Upper lobe of left lung (tissue), 6 donors: Measurements from ENCODE around the gene TBC1D5. TPM values are rescaled to one million over a fixed set of nuclear protein-coding genes. Genes with fewer than 3 reads are reported as not detected.

Experiments
- ATAC-seq, 2 donors: fragments of 200-7000 bp; cut with Tn5 transposase; one replicate each; pipeline ENCODE4 v1.9.1; 2022; ENCODE audit warnings: mild to moderate bottlenecking in 2 of 2, moderate library complexity in 2 of 2; ENCODE audit not compliant: low FRiP score in 2 of 2
- DNase-seq, 2 donors: peaks; one replicate each; pipeline ENCODE4 v3.0.0-alpha.2; 2019 to 2020
- H3K27ac ChIP-seq, 4 donors: fragments of 200-600 bp; sonication (generic); one replicate each; pipeline ENCODE4 v1.5.1; 2016 to 2019
- H3K27me3 ChIP-seq, 4 donors: fragments of 200-600 bp; sonication (generic); one replicate each; pipeline ENCODE4 v1.5.1; 2017 to 2019
- H3K36me3 ChIP-seq, 4 donors: fragments of 200-600 bp; sonication (generic); one replicate each; pipeline ENCODE4 v1.5.1; 2016 to 2019
- H3K4me1 ChIP-seq, 4 donors: fragments of 200-600 bp; sonication (generic); one replicate each; pipeline ENCODE4 v1.5.1; 2018 to 2019
- H3K4me3 ChIP-seq, 4 donors: fragments of 200-600 bp; sonication (generic); one replicate each; pipeline ENCODE4 v1.5.1; 2017 to 2019; ENCODE audit warnings: mild to moderate bottlenecking in 2 of 4, moderate library complexity in 1 of 4
- H3K9me3 ChIP-seq, 4 donors: fragments of 200-600 bp; sonication (generic); one replicate each; pipeline ENCODE4 v1.5.1; 2018 to 2019
- EP300 ChIP-seq, 4 donors: sonication (generic); formaldehyde crosslinking; IDR thresholded peaks; one replicate each; pipeline ENCODE4 v1.5.1; 2017; ENCODE audit warnings: antibody characterized with exemption in 4 of 4, control low read depth in 2 of 4
- POLR2A ChIP-seq, 4 donors: fragments of 450-650 bp; IDR thresholded peaks; one replicate each; pipeline ENCODE4 v1.5.1; 2016 to 2017; ENCODE audit warnings: antibody characterized with exemption in 4 of 4, mild to moderate bottlenecking in 2 of 4
- POLR2AphosphoS5 ChIP-seq, 2 donors: sonication (generic); formaldehyde crosslinking; IDR thresholded peaks; one replicate each; pipeline ENCODE4 v1.5.1; 2017; ENCODE audit warnings: antibody characterized with exemption in 2 of 2
- WGBS, 2 donors: methylation state at CpG; one replicate each; pipeline ENCODE4 v1.1.5; 2017 to 2018; 5-methylcytosine and 5-hydroxymethylcytosine counted together
- total RNA-seq, 6 donors: library from RNA; depleted of rRNA in 4 of 6; stranded (reverse); fragments of >200 nt in 4 of 6; gene quantifications; one replicate each; pipeline versions ENCODE4 v1.1.0 to v1.2.1, GENCODE V29; 2016 to 2021
- TF ChIP-seq, protein P1 (sequence below), 6 experiments: fragments of 450-650 bp in 4 of 6; fragments of 200-600 bp in 2 of 6; sonication (generic) in 2 of 6; IDR thresholded peaks; one replicate each; pipeline ENCODE4 v1.5.1; 2016 to 2019; ENCODE audit warnings: antibody characterized with exemption in 6 of 6
- donor health status: DM: no; HTN: no; CAD: no; lungs with moderate emphysema.
- donor health status: DM: no; HTN: yes; CAD: no; lungs with severe emphysema.

Gene TBC1D5
- total RNA-seq, 6 donors from 2014 or later: 53.0 to 135 (median 63.3) TPM

DNA sequence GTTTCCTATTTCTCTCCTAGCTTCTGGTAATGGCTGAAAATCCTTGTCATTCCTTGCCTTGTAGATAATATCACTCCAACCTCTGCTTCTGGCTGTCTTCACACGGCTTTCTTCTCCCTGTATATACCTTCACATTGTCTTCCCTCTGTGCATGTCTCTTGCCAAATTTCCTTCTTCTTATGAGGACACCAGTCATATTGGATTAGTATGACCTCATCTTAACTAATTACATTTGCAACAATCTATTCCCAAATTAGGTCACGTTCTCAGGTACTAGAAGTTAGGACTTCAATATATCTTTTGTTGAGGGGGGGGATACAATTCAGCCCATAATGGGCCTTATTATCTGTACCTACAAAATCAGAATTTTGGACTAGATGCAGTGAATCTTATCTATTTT, 440.3 kb downstream of the TBC1D5 start:
- ATAC-seq: no peak
- H3K4me1 ChIP-seq: peaks cover 0 to 6% (median 2%) of the 10 kb centered on the region in 4 donors

DNA sequence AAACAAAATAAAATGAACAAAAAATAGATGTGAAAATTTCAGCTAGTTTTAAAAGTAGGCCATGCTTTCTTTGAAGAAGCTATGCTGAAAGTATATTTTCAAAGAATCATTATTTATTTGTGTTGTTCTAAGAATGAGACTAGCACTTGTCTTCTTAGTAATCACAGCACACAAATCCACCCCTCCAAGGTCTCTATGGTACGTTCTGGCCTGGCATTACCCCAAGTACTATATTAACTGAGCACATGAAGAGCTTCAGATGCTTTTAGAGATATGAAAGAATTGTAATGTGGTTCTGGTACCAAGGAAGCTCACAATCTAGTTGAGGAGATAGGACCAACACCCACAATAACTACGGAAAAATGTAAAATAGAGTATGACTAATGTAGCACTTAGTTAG, 441.2 kb downstream of the TBC1D5 start:
- 59 to 69% methylated on average over 2 of the region's 2 CpGs for WGBS, 2 donors
- H3K4me3 ChIP-seq: no peak overlapping the region
- TF ChIP-seq POLR2A (IDR thresholded peaks at IDR 0.05) (no peak), POLR2AphosphoS5 (IDR thresholded peaks at IDR 0.05) (no peak), EP300 (IDR thresholded peaks at IDR 0.05) (no peak)
- TF ChIP-seq, protein P1, sequence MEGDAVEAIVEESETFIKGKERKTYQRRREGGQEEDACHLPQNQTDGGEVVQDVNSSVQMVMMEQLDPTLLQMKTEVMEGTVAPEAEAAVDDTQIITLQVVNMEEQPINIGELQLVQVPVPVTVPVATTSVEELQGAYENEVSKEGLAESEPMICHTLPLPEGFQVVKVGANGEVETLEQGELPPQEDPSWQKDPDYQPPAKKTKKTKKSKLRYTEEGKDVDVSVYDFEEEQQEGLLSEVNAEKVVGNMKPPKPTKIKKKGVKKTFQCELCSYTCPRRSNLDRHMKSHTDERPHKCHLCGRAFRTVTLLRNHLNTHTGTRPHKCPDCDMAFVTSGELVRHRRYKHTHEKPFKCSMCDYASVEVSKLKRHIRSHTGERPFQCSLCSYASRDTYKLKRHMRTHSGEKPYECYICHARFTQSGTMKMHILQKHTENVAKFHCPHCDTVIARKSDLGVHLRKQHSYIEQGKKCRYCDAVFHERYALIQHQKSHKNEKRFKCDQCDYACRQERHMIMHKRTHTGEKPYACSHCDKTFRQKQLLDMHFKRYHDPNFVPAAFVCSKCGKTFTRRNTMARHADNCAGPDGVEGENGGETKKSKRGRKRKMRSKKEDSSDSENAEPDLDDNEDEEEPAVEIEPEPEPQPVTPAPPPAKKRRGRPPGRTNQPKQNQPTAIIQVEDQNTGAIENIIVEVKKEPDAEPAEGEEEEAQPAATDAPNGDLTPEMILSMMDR (IDR thresholded peaks at IDR 0.05): no peak
- no peaks in the 10 kb centered on the region for H3K36me3 ChIP-seq
- H3K27ac ChIP-seq: no peak overlapping the region
- ATAC-seq: no peak
- no peaks in the 10 kb centered on the region for H3K27me3 ChIP-seq
- H3K4me1 ChIP-seq: peaks cover 0 to 6% (median 2%) of the 10 kb centered on the region in 4 donors
- H3K9me3 ChIP-seq: no peaks in the 10 kb centered on the region
- DNase-seq: no peak

More for the DNA sequence above, 440.3 kb downstream of the TBC1D5 start:
- Histone ChIP-seq H3K27ac (no peak overlapping the region), H3K27me3 (no peaks in the 10 kb centered on the region), H3K4me3 (no peak overlapping the region), H3K36me3 (no peaks in the 10 kb centered on the region), H3K9me3 (no peaks in the 10 kb centered on the region)
- 81 to 88% methylated on average over 2 of the region's 2 CpGs for WGBS, 2 donors
- DNase-seq: no peak
- TF ChIP-seq EP300 (IDR thresholded peaks at IDR 0.05) (no peak), POLR2AphosphoS5 (IDR thresholded peaks at IDR 0.05) (no peak), POLR2A (IDR thresholded peaks at IDR 0.05) (no peak)
- TF ChIP-seq, protein P1 (IDR thresholded peaks at IDR 0.05): no peak

DNA sequence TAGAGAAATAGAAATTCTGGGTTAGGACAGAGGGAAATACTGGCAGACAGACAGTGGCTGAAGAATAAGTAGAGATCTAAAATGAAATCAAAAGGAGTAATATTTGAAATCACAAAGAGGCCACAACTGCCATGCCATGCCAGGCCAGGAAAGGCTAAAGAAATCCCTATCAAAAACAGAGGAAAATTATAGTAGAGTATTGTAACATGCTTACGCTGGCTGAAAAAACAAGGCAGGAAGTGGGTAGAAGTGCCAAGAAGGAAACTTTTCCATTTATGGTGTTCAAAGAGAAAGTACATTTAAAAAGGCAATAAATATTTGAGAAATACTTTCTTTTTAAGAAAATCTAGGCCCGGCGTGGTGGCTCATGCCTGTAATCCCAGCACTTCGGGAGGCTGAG, 442.0 kb downstream of the TBC1D5 start:
- Histone ChIP-seq H3K4me1 (peaks cover 0 to 6% (median 2%) of the 10 kb centered on the region in 4 donors), H3K27ac (no peak overlapping the region), H3K27me3 (no peaks in the 10 kb centered on the region), H3K9me3 (no peaks in the 10 kb centered on the region), H3K4me3 (no peak overlapping the region), H3K36me3 (no peaks in the 10 kb centered on the region)
- DNase-seq (no peak), ATAC-seq (no peak)
- 73 to 77% methylated on average over 4 of the region's 4 CpGs for WGBS, 2 donors
- TF ChIP-seq, protein P1 (IDR thresholded peaks at IDR 0.05): no peak
- no peak for TF ChIP-seq POLR2A (IDR thresholded peaks at IDR 0.05)
- TF ChIP-seq POLR2AphosphoS5 (IDR thresholded peaks at IDR 0.05): no peak
- no peak for TF ChIP-seq EP300 (IDR thresholded peaks at IDR 0.05)

DNA sequence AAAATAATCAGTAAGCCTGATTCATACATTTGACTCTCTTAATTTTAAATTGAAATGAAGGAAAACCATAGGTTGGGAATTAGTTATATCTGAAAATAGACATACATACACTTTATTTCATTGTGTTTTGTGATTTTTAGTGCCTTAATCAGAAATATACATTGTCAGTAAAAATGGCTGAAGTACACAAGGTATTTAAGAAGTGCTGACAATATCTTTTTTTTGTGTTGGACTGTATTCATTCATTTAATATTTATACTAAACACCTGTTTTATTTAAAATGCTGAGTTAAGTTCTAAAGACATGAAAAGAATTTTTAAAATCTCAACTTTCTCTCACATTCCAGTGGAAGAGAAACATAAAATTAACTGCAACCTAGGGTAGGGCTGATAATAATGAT, 444.4 kb downstream of the TBC1D5 start:
- TF ChIP-seq POLR2A (IDR thresholded peaks at IDR 0.05) (no peak), POLR2AphosphoS5 (IDR thresholded peaks at IDR 0.05) (no peak), EP300 (IDR thresholded peaks at IDR 0.05) (no peak)
- TF ChIP-seq, protein P1 (IDR thresholded peaks at IDR 0.05): no peak
- Histone ChIP-seq H3K36me3 (no peaks in the 10 kb centered on the region), H3K27me3 (no peaks in the 10 kb centered on the region), H3K4me3 (no peak overlapping the region), H3K4me1 (peaks cover 0 to 6% (median 2%) of the 10 kb centered on the region in 4 donors), H3K9me3 (no peaks in the 10 kb centered on the region), H3K27ac (no peak overlapping the region)
- DNase-seq (no peak), ATAC-seq (no peak)

DNA sequence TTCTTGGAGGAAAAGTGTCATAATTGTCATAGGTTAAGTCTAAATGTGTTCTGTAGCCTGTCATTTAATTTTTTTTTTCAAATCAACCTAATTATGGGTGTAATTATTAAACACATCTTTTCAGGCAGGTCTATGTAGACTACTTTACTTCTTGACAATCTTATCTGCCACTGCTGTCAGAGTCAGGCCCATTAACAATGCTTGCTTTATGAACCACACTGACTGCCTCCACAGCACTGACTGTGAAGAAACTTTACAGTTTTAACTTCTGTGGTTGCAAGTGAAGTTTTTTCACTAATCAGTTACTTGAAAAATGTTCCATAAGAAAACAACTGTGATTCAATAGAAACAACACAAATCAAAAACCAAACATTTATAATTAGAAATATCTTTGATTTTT, 449.9 kb downstream of the TBC1D5 start:
- no peak for DNase-seq
- H3K36me3 ChIP-seq: peaks cover 0 to 17% (median 6%) of the 10 kb centered on the region in 4 donors
- no peak for ATAC-seq
- no peak overlapping the region for H3K4me3 ChIP-seq
- TF ChIP-seq POLR2A (IDR thresholded peaks at IDR 0.05) (no peak), EP300 (IDR thresholded peaks at IDR 0.05) (no peak), POLR2AphosphoS5 (IDR thresholded peaks at IDR 0.05) (no peak)
- TF ChIP-seq, protein P1 (IDR thresholded peaks at IDR 0.05): no peak
- no peaks in the 10 kb centered on the region for H3K9me3 ChIP-seq
- no peaks in the 10 kb centered on the region for H3K4me1 ChIP-seq
- no peak overlapping the region for H3K27ac ChIP-seq
- H3K27me3 ChIP-seq: no peaks in the 10 kb centered on the region
